GM18870 (cell line): ENCODE results near the gene ELMOD1.

Experiments
- ATAC-seq: cut with Tn5 transposase; IDR thresholded peaks from one replicate; pipeline ENCODE4 v1.9.1; 2021; ENCODE audit warnings: moderate library complexity; ENCODE audit not compliant: unreplicated experiment

ELMOD1 gene

GRCh38 chr11:107583629-107584195 lies 7.2 kb upstream of the ELMOD1 start:
- no peak for ATAC-seq

- ATAC-seq: no peak
These were observed 3.5 kb upstream of the ELMOD1 start for GRCh38 chr11:107587306-107587979.

GRCh38 chr11:107591378-107592230 lies 657 bp downstream of the ELMOD1 start:
- ATAC-seq: no peak

GRCh38 chr11:107592231-107592590 lies 1.3 kb downstream of the ELMOD1 start:
- no peak for ATAC-seq

GRCh38 chr11:107592813-107593212 lies 1.9 kb downstream of the ELMOD1 start:
- no peak for ATAC-seq

- ATAC-seq: no peak
These were observed 3.0 kb downstream of the ELMOD1 start for GRCh38 chr11:107593951-107594350.

- ATAC-seq: no peak
These were observed 3.8 kb downstream of the ELMOD1 start for GRCh38 chr11:107594736-107595135.

GRCh38 chr11:107598225-107599139 lies 7.5 kb downstream of the ELMOD1 start:
- ATAC-seq: no peak

GRCh38 chr11:107605061-107606006 lies 14.4 kb downstream of the ELMOD1 start:
- no peak for ATAC-seq

- no peak for ATAC-seq
These were observed 15.2 kb downstream of the ELMOD1 start for GRCh38 chr11:107606141-107606540.

GRCh38 chr11:107608809-107609208 lies 17.9 kb downstream of the ELMOD1 start:
- no peak for ATAC-seq

- no peak for ATAC-seq
These were observed 18.7 kb downstream of the ELMOD1 start for GRCh38 chr11:107609400-107610218.

- ATAC-seq: no peak
These were observed 21.5 kb downstream of the ELMOD1 start for GRCh38 chr11:107612445-107612844.

- no peak for ATAC-seq
These were observed 29.0 kb downstream of the ELMOD1 start for GRCh38 chr11:107619926-107620325.

- ATAC-seq: no peak
These were observed 30.1 kb downstream of the ELMOD1 start for GRCh38 chr11:107621081-107621480.

- no peak for ATAC-seq
These were observed 32.2 kb downstream of the ELMOD1 start for GRCh38 chr11:107623183-107623582.

GRCh38 chr11:107624983-107625684 lies 34.2 kb downstream of the ELMOD1 start:
- no peak for ATAC-seq

GRCh38 chr11:107625685-107625989 lies 34.7 kb downstream of the ELMOD1 start:
- ATAC-seq: no peak

- ATAC-seq: no peak
These were observed 40.1 kb downstream of the ELMOD1 start for GRCh38 chr11:107631043-107631442.
